Transverse colon (tissue), 4 donors: Measurements from ENCODE around the gene BCAN. TPM values are rescaled to one million over a fixed set of nuclear protein-coding genes. Genes with fewer than 3 reads are reported as not detected.

Source experiments
- DNase-seq: peaks from one replicate; pipeline ENCODE4 v3.0.0-alpha.2; 2019
- H3K27ac ChIP-seq, 4 donors: fragments of 200-600 bp; sonication (generic); 2 replicates each; pipeline ENCODE4 v1.5.1; 2016 to 2018; ENCODE audit warnings: inconsistent platforms in 4 of 4
- H3K27me3 ChIP-seq: fragments of 200-600 bp; sonication (generic); 2 replicates; pipeline ENCODE4 v1.5.1; 2017; ENCODE audit warnings: inconsistent platforms
- H3K36me3 ChIP-seq, 4 donors: fragments of 200-600 bp; sonication (generic); 2 replicates each; pipeline ENCODE4 v1.5.1; 2017 to 2019; ENCODE audit warnings: inconsistent platforms in 4 of 4
- H3K4me1 ChIP-seq, 4 donors: fragments of 200-600 bp; sonication (generic); 2 replicates each; pipeline ENCODE4 v1.5.1; 2017 to 2020; ENCODE audit warnings: inconsistent platforms in 4 of 4
- H3K4me3 ChIP-seq, 4 donors: fragments of 200-600 bp; sonication (generic); 1 replicate in 1 of 4; 2 replicates in 3 of 4; pipeline versions ENCODE4 v1.5.1 to v1.6.1; 2017 to 2019; ENCODE audit warnings: inconsistent platforms in 4 of 4
- H3K9me3 ChIP-seq, 2 donors: fragments of 200-600 bp; sonication (generic); 2 replicates each; pipeline ENCODE4 v1.5.1; 2017 to 2019; ENCODE audit warnings: inconsistent platforms in 2 of 2
- CTCF ChIP-seq, 5 experiments: fragments of 200-600 bp in 3 of 5; fragments of 450-650 bp in 2 of 5; sonication (generic) in 3 of 5; IDR thresholded peaks; 1 replicate in 2 of 5; 2 replicates in 3 of 5; pipeline ENCODE4 v1.5.1; 2016 to 2017; ENCODE audit warnings: antibody characterized with exemption in 5 of 5, inconsistent platforms in 3 of 5, mild to moderate bottlenecking in 2 of 5, moderate library complexity in 1 of 5
- EP300 ChIP-seq: sonication (generic); formaldehyde crosslinking; IDR thresholded peaks from one replicate; pipeline ENCODE4 v1.6.1; 2017; ENCODE audit warnings: antibody characterized with exemption, low read depth
- POLR2A ChIP-seq: fragments of 450-650 bp; IDR thresholded peaks from one replicate; pipeline ENCODE4 v1.6.1; 2016; ENCODE audit warnings: antibody characterized with exemption, mild to moderate bottlenecking, moderate library complexity
- POLR2AphosphoS5 ChIP-seq, 3 donors: sonication (generic); formaldehyde crosslinking; IDR thresholded peaks; one replicate each; pipeline ENCODE4 v1.6.1; 2016; ENCODE audit warnings: antibody characterized with exemption in 3 of 3
- WGBS, 2 donors: methylation state at CpG; one replicate each; pipeline ENCODE4 v1.1.5; 2018; ENCODE audit warnings: low coverage in 1 of 2; 5-methylcytosine and 5-hydroxymethylcytosine counted together
- in situ Hi-C, 4 donors: fragments of 200-750 bp; cut with MboI; loops; one replicate each; pipeline versions ENCODE4 v1.15.0 to v1.15.1; 2017; ENCODE audit warnings: low sequenced_read_pairs in 3 of 4, low pct_ligation_motif_present in 1 of 4, low pct_unique_long_range_greater_than_20kb in 1 of 4
- intact Hi-C: fragments of 100-400 bp; cut with DNase I; formaldehyde crosslinking; loops from one replicate; pipeline ENCODE4 v1.15.1; 2023; ENCODE audit warnings: low total_unique reads
- total RNA-seq, 4 donors: library from RNA; depleted of rRNA; stranded (reverse); fragments of >200 nt; gene quantifications; one replicate each; pipeline ENCODE4 v1.1.0, GENCODE V29; 2016

The BCAN gene
- total RNA-seq, 4 donors from 2014 or later = 0.55 to 0.95 TPM; not detected in 2

- TF ChIP-seq POLR2AphosphoS5 (IDR thresholded peaks at IDR 0.05) = no peak
- no peak for TF ChIP-seq EP300
- TF ChIP-seq POLR2A = no peak
- no peak for TF ChIP-seq CTCF (IDR thresholded peaks at IDR 0.05)
- intact Hi-C loops (no loop called here), in situ Hi-C loops (no loop called here)
- H3K36me3 ChIP-seq = no peaks in the 10 kb centered on the region
- 74 to 87% methylated on average over 5 to 9 of the region's 9 CpGs for WGBS, 2 donors
- DNase-seq = no peak
- H3K27me3 ChIP-seq = peaks cover 25% of the 10 kb centered on the region
- no peak overlapping the region for H3K27ac ChIP-seq
- H3K4me1 ChIP-seq = peaks cover 8 to 16% (median 15%) of the 10 kb centered on the region in 4 donors
- H3K4me3 ChIP-seq = no peak overlapping the region
- H3K9me3 ChIP-seq = no peaks in the 10 kb centered on the region
These were observed 11.1 kb downstream of the BCAN start for GRCh38 chr1:156652992-156653355.

- TF ChIP-seq CTCF (IDR thresholded peaks at IDR 0.05) (no peak), POLR2A (no peak), POLR2AphosphoS5 (IDR thresholded peaks at IDR 0.05) (no peak), EP300 (no peak)
- no peak for DNase-seq
- Histone ChIP-seq H3K4me1 (peaks cover 14 to 27% (median 23%) of the 10 kb centered on the region in 4 donors), H3K9me3 (no peaks in the 10 kb centered on the region), H3K36me3 (no peaks in the 10 kb centered on the region), H3K4me3 (no peak overlapping the region), H3K27ac (no peak overlapping the region), H3K27me3 (peaks cover 15% of the 10 kb centered on the region)
- WGBS, 2 donors = 65% methylated on average over 1 of the region's 1 CpG; no CpG with 5 or more reads in 1 of the 2 donors
- in situ Hi-C loops = no loop called here
- intact Hi-C loops = loop anchor here (5.0 kb wide), 1 partner anchor 32 kb away; no protein-coding TSS in a partner anchor
These were observed 12.8 kb downstream of the BCAN start for GRCh38 chr1:156654700-156655099.

GRCh38 chr1:156655151-156655903, 13.4 kb downstream of the BCAN start:
- 53 to 63% methylated on average over 2 of the region's 2 CpGs for WGBS, 2 donors
- H3K27ac ChIP-seq = no peak overlapping the region
- H3K36me3 ChIP-seq = no peaks in the 10 kb centered on the region
- peaks cover 17 to 30% (median 27%) of the 10 kb centered on the region in 4 donors for H3K4me1 ChIP-seq
- H3K4me3 ChIP-seq = no peak overlapping the region
- no peaks in the 10 kb centered on the region for H3K9me3 ChIP-seq
- peaks cover 15% of the 10 kb centered on the region for H3K27me3 ChIP-seq
- DNase-seq = no peak
- in situ Hi-C loops (no loop called here), intact Hi-C loops (loop anchor here (5.0 kb wide), 1 partner anchor 33 kb away; no protein-coding TSS in a partner anchor)
- TF ChIP-seq CTCF (IDR thresholded peaks at IDR 0.05) = no peak

- 68% methylated on average over 9 of the region's 9 CpGs; no CpG with 5 or more reads in 1 of the 2 donors for WGBS, 2 donors
- Histone ChIP-seq H3K4me3 (no peak overlapping the region), H3K36me3 (no peaks in the 10 kb centered on the region), H3K9me3 (no peaks in the 10 kb centered on the region), H3K27me3 (peaks cover 15% of the 10 kb centered on the region), H3K27ac (no peak overlapping the region), H3K4me1 (peaks cover 24 to 37% (median 32%) of the 10 kb centered on the region in 4 donors)
- TF ChIP-seq POLR2A = no peak
- no peak for TF ChIP-seq POLR2AphosphoS5 (IDR thresholded peaks at IDR 0.05)
- no peak for TF ChIP-seq CTCF (IDR thresholded peaks at IDR 0.05)
- TF ChIP-seq EP300 = no peak
- intact Hi-C loops (loop anchor here (5.0 kb wide), 1 partner anchor 34 kb away; no protein-coding TSS in a partner anchor), in situ Hi-C loops (no loop called here)
- DNase-seq = no peak
These were observed 14.1 kb downstream of the BCAN start for GRCh38 chr1:156655904-156656516.
